Measurements from ENCODE around the gene SPP2.

SPP2 gene

GRCh38 chr2:234125451-234126145, 75.1 kb downstream of the SPP2 start:
- Histone ChIP-seq H3K27me3 (ENCODE audit: insufficient read depth, low read length) (no peaks in the 10 kb centered on the region), H3K4me3 (ENCODE audit: low read length) (no peak overlapping the region), H3K4me1 (ENCODE audit: insufficient read depth, low read length) (peaks cover 5% of the 10 kb centered on the region; the same call in 1 of the 2 replicates), H3K9ac (ENCODE audit: low read depth, low read length) (no peak overlapping the region), H3K36me3 (ENCODE audit: insufficient read depth, low read length) (no peaks in the 10 kb centered on the region), H3K27ac (ENCODE audit: low read depth, low read length) (no peak overlapping the region), H3K9me3 (ENCODE audit: insufficient read depth, low read depth, low read length) (no peaks in the 10 kb centered on the region)
- 53% methylated on average over 7 of the region's 7 CpGs for WGBS

GRCh38 chr2:234126146-234126470, 75.6 kb downstream of the SPP2 start:
- WGBS = 97% methylated on average over 6 of the region's 6 CpGs
- no peaks in the 10 kb centered on the region for H3K9me3 ChIP-seq (ENCODE audit: insufficient read depth, low read depth, low read length)
- H3K9ac ChIP-seq (ENCODE audit: low read depth, low read length) = no peak overlapping the region
- H3K27me3 ChIP-seq (ENCODE audit: insufficient read depth, low read length) = no peaks in the 10 kb centered on the region
- no peak overlapping the region for H3K4me3 ChIP-seq (ENCODE audit: low read length)
- no peak overlapping the region for H3K27ac ChIP-seq (ENCODE audit: low read depth, low read length)
- peaks cover 5% of the 10 kb centered on the region; the same call in 1 of the 2 replicates for H3K4me1 ChIP-seq (ENCODE audit: insufficient read depth, low read length)
- no peaks in the 10 kb centered on the region for H3K36me3 ChIP-seq (ENCODE audit: insufficient read depth, low read length)

Data from HUES64 (cell line).